GM12801 (cell line): ENCODE data around the gene GNAL.

Experiments
- CTCF ChIP-seq: IDR thresholded peaks from one replicate; pipeline ENCODE4 v1.5.1; 2011; ENCODE audit warnings: control low read depth; ENCODE audit not compliant: insufficient read length; ENCODE audit errors: extremely low read depth

The GNAL gene

DNA sequence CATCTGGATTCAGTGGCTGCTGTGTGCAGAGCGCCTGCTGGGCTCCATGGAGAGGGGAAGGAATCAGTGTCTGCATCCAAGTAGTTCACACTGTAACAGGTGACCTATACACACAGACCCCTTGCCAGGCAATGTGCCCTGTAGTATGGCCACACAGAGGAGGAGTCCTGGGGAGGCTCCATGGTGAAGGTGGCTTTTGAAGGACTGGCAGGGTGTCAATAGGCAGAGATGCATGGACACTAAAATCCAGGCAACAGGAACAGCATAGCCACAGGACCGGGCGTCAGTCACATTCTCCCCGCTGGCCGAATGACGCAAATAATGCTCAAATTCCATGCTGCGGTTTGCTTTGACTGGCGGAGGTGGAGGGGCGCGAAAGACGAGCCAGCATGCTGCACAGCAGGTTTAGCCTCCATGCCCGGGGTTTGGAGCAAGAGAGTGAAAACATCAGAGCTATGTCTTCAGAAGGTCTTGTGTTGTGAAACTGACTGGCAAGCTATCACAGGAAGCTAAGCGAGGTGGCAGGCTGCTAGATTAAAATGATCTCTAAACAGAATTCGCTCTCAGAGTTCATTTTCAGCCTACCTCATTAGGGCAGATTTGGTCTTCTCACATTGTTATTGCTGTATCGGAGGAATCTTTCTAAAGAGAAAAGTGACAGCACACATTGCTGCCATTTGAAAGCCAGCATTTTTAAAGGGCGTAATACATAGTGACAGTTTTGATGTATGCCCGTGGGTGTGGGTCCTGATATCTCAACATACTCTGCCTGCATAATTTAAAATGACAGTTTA is 161.0 kb downstream of the GNAL start:
- no peak for TF ChIP-seq CTCF

DNA sequence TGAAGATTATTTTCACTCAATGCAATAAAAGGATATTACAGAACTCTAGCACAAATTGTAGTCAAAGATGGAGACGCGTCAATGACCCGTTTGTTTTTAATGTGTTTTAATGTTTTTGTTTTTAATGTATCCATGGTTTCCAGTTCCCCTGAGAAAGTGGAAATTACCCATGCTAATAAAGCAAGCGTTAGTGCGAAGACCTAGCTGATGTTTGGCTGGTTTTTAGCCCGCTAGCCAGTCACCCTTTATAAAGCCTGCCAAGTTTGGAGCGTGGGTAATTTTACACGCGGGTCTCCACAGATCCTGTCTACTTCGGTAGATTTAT is 161.7 kb downstream of the GNAL start:
- TF ChIP-seq CTCF, result no peak

GRCh38 chr18:11851146-11851805 is 162.2 kb downstream of the GNAL start, which contains the start of gene CHMP1B:
TSS of gene CHMP1B (plus strand) at chr18:11851413. CDS start at chr18:11851512, 99 bp downstream.
- TF ChIP-seq CTCF, result no peak

DNA sequence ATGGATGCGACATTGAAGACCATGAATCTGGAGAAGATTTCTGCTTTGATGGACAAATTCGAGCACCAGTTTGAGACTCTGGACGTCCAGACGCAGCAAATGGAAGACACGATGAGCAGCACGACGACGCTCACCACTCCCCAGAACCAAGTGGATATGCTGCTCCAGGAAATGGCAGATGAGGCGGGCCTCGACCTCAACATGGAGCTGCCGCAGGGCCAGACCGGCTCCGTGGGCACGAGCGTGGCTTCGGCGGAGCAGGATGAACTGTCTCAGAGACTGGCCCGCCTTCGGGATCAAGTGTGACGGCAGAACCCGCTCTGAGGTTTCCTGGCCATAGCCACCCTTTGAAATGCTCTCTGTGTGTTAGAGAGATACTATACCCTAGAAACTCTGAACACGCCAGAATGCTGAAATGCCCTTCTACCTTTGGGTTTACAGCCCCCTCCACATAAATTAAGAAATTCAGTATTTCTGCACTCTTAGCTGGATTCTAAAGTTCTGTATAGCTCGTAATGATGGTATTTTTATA is 162.8 kb downstream of the GNAL start:
- TF ChIP-seq CTCF, result no peak

GRCh38 chr18:11857177-11857887 is 168.3 kb downstream of the GNAL start:
- TF ChIP-seq CTCF, result no peak

DNA sequence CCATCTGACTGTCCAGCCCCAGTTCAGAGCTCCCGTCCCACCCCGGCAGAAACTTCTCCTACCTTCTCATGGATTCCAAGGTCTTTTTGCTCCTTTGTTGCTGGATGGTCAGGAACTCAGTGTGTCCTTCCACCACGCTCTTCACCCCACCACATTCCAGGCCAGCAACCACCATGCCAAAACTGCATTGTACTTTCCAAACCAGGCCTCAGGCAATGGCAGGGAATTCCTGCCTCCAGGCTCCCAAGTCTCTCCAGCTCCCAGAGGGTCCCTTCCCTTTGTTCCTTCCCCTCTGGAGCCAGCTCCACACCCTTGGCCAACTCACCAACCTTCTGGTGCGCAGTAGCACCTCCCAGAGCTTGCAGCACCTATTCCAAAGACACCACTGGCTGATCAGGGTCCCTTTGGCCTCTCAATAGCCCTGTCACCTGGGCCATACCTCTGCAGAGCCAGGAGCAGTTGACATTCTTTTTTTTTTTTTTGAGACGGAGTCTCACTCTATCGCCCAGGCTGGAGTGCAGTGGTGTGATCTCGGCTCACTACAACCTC is 170.3 kb downstream of the GNAL start:
- no peak for TF ChIP-seq CTCF

GRCh38 chr18:11859903-11860407 is 170.9 kb downstream of the GNAL start:
- no peak for TF ChIP-seq CTCF
